ENCODE results near the gene HOXD8.
A peak's percentile ranks its signal among the peaks of the same experiment; 100 is the strongest.

HOXD8 gene

GRCh38 chr2:176130957-176131847, 1.7 kb downstream of the HOXD8 start:
- DNase-seq (ENCODE audit: low spot score): no peak

DNA sequence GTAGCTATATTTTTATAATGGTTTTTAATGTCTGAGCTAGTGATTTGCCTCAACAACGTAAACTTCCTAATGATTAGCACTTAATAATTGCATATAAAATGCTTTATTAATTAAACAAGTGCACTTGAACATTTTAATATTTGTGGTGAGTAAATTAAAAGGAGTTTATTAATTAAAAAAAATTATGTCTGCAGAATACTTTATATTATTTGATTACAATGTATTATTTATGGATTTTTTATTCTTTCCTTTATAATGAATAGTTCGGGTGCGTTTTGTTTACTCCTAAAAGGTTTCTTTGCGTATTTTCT, 2.3 kb downstream of the HOXD8 start:
- DNase-seq (ENCODE audit: low spot score): no peak

DNA sequence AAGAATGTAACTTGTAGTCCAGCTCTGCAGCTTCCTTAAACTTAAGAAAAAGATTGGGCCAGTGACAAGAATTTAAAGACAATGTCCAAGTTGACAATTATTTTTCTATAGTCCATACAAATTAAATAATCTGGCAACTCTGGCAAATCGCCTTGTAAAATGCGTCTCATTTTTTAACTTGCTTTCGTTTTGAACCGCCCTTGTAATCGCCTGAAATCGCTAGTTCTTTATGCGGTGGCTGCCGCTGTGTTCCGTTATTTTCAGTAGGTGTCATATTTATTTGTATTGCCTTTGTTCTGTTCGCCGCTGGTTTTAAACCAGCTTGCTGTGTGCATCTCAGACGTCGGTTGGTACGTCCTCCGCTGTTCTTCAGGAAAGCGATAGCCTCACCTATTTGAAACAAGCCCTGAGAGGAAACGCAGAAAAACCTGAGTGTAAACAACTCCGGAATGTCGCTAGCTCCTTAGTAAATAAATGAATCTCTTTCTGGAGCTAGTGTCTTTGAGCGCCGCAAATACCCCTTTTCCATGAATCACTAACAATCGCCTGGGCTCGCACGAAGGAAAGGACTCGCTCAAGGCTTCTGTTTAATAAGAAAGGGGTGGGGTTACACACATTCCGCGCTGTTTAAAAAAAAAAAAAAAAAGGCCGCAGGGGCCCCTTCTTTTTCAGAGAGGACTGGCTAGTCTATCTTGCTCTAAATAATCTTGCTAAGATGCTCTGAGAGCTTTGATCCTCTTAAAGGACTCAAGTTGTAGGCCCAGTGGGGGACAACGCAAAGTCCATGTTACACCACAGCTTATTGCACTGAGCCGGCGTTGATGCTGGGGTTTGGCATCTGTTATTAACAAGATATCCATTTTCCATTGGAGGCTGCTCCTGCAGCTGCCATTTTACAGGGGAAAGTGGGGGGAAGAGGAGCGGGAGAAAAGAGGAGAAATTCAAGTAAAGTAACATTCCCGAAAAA, 3.0 kb downstream of the HOXD8 start:
- DNase-seq (ENCODE audit: low spot score): peak; percentile 49

GRCh38 chr2:176133389-176133788, 3.9 kb downstream of the HOXD8 start:
- no peak for DNase-seq (ENCODE audit: low spot score)

GRCh38 chr2:176134035-176134434, 4.5 kb downstream of the HOXD8 start:
- no peak for DNase-seq (ENCODE audit: low spot score)

GRCh38 chr2:176135035-176135440, 5.5 kb downstream of the HOXD8 start:
- DNase-seq (ENCODE audit: low spot score): no peak

DNA sequence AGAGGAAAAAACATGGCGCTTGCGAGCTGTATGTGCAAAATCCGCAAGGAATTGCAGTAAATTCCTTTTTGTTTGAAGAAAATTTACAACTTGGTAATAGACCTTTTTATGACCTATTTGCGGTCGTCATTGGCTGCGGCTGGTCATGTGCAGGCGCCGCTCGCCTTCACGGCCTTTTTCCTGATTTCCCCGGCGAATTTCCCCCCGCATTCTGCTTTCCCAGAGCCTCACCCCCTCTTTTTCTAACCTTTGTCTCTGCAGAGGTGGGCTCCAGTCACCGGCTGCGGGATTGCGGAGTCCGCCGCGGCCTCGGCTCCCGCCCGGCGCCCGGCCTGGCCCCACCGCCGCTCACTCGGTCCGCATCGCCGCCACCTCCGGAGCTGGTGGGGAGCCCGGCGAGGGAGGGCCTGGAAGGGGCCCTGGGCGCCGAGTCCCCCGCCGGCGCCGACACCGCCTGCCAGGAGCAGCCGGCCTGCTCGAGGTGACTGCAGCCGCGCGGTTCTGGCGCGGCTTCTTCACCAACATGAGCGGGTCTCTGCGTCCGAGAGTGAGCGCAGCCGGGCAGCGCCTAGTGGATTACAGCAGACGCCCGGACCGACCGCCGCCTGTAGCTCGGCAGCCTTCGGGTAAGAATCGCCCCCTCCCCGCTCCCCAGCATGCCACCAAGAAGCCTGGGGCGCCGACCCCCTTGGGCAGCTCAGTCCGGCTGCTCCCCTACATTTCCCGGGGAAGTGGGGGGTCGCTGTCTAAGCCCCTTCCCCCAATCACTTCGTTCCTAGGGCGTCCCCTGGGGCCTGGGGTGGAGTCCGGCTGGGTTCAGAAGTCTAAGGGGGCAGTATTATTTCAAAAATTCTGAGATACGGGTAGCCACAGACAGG, 7.1 kb downstream of the HOXD8 start:
- DNase-seq (ENCODE audit: low spot score): peak; percentile 59

- no peak for DNase-seq (ENCODE audit: low spot score)
These were observed 7.7 kb downstream of the HOXD8 start for GRCh38 chr2:176137252-176137580.

GRCh38 chr2:176137906-176138305, 8.4 kb downstream of the HOXD8 start:
- no peak for DNase-seq (ENCODE audit: low spot score)

GRCh38 chr2:176138526-176138922, 9.0 kb downstream of the HOXD8 start:
- DNase-seq (ENCODE audit: low spot score): no peak

- DNase-seq (ENCODE audit: low spot score): peak; percentile 45
These were observed 9.6 kb downstream of the HOXD8 start for GRCh38 chr2:176138923-176139660.

- peak; percentile 71 for DNase-seq (ENCODE audit: low spot score)
These were observed 10.4 kb downstream of the HOXD8 start for GRCh38 chr2:176139661-176140512.

DNA sequence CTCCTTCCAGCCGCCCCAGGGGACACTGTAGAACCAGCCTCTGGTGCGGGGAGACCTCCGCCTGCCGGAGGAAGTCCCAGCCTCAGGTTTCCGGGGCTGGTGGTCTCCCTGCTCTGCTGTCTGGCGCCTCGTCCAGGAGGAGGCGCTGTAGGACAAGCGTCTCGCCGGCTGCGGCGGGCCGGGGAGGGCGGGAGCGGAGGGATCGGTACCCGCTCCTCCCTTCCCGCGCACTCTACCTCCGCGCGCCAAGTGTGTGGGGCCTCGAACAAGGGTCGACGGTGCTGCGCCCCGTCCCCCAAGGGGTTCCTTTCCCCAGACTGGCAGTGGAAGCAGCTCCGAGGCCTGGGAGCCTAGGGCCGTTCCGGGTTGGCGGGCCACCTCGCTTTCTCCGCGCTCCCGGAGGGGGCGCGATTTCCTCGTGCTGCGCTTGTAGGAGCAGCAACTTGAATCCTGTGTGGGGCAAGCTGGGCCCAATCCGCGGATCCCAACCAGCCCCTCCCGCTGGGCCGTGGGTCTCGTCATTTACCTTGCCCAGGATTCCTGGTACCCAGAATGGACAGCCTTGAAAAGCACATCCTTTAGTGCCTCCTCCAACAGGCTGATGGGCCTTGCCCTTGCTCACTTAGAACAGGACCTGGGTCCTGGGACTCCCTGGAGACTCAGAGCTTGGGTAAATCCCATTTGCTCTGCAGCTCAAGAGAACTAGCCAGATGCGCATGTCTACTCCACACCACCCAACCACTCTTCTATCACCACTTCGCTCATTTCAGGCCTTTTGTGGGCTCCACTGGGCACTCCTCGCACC, 11.2 kb downstream of the HOXD8 start:
- peak; percentile 91 for DNase-seq (ENCODE audit: low spot score)

GRCh38 chr2:176142281-176142680, 12.8 kb downstream of the HOXD8 start:
- no peak for DNase-seq (ENCODE audit: low spot score)

GRCh38 chr2:176145085-176145969, 15.8 kb downstream of the HOXD8 start:
- DNase-seq (ENCODE audit: low spot score): no peak

GRCh38 chr2:176146101-176146500, 16.6 kb downstream of the HOXD8 start:
- no peak for DNase-seq (ENCODE audit: low spot score)

GRCh38 chr2:176146645-176147044, 17.1 kb downstream of the HOXD8 start:
- no peak for DNase-seq (ENCODE audit: low spot score)

DNA sequence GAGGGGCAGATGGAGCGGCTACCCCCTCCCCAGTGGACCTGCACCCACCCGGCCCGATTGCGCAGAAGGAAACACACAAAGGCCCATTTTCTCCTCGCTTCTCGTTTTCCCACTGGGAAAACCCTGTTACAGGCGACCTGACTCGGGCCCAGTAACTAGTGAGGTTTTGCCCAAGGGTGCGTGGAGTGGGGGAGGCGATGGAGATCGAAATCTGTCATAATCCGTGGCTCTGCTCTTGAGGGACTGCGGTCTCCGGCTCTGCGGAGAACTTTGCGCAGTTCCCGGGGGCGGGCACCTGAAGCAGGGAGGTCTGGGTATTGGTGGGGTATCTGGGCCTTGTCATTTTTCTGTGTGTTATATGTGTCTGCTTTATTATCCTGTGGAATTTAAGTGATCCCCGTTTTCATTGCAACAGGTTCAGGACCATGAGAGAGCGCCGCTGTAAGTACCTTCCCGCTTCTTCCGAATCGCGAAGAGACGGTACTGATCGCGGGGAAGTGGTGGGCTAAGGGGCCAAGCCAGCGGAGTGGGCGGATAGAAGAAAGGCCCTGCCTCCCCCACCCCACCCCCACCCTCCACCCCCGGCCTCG, 17.8 kb downstream of the HOXD8 start:
- DNase-seq (ENCODE audit: low spot score): no peak
